ENCODE results near the gene ADAMTS14. TPM values are rescaled to one million over a fixed set of nuclear protein-coding genes. Genes with fewer than 3 reads are reported as not detected.
"Not testable (repeated sequence)": the region's sequence is repeated elsewhere in the genome, so short reads cannot be mapped to it uniquely, and the experiment has no call there.

The ADAMTS14 gene
- total RNA-seq, 1 experiment from 2014 or later = 0.14 TPM

DNA sequence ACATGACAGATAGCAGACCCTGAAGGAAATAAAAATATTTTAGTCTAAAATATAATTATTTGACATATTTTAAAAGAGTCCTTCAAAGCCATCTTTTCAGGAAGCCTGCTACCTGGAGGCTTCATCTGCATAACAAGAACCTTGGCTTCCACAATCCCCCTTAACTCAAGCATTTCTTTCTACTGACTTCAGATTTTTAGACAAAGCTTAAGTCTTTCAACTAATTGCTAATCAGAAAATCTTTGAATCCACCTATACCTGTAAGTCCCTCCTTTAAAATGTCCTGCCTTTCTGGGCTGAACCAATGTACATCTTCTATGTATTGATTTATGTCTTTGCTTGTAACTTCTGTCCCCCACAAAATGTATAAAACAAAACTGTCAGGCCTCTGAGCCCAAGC lies 46.2 kb upstream of the ADAMTS14 start:
- CTCF ChIA-PET = no interaction called here
- H3K27me3 Mint-ChIP-seq (ENCODE audit: unreplicated experiment) = peaks cover 43% of the 10 kb centered on the region
- H3K9me3 Mint-ChIP-seq (ENCODE audit: low read depth, unreplicated experiment) = peaks cover 2% of the 10 kb centered on the region
- BruUV-seq (replicated peaks) = no TSS peak
- H3K4me1 Mint-ChIP-seq (ENCODE audit: low read depth, unreplicated experiment) = no peaks in the 10 kb centered on the region
- TF ChIP-seq, protein P1, sequence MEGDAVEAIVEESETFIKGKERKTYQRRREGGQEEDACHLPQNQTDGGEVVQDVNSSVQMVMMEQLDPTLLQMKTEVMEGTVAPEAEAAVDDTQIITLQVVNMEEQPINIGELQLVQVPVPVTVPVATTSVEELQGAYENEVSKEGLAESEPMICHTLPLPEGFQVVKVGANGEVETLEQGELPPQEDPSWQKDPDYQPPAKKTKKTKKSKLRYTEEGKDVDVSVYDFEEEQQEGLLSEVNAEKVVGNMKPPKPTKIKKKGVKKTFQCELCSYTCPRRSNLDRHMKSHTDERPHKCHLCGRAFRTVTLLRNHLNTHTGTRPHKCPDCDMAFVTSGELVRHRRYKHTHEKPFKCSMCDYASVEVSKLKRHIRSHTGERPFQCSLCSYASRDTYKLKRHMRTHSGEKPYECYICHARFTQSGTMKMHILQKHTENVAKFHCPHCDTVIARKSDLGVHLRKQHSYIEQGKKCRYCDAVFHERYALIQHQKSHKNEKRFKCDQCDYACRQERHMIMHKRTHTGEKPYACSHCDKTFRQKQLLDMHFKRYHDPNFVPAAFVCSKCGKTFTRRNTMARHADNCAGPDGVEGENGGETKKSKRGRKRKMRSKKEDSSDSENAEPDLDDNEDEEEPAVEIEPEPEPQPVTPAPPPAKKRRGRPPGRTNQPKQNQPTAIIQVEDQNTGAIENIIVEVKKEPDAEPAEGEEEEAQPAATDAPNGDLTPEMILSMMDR (IDR thresholded peaks at IDR 0.05; ENCODE audit: unreplicated experiment) = no peak
- no peak overlapping the region for H3K4me3 Mint-ChIP-seq (ENCODE audit: low read depth, unreplicated experiment)
- DNase-seq = no peak
- no peaks in the 10 kb centered on the region for H3K36me3 Mint-ChIP-seq (ENCODE audit: insufficient read depth, unreplicated experiment)
- intact Hi-C loops (cut with micrococcal nuclease; ENCODE audit: unreplicated experiment) = no loop called here
- no peak overlapping the region for H3K27ac Mint-ChIP-seq (ENCODE audit: unreplicated experiment)

DNA sequence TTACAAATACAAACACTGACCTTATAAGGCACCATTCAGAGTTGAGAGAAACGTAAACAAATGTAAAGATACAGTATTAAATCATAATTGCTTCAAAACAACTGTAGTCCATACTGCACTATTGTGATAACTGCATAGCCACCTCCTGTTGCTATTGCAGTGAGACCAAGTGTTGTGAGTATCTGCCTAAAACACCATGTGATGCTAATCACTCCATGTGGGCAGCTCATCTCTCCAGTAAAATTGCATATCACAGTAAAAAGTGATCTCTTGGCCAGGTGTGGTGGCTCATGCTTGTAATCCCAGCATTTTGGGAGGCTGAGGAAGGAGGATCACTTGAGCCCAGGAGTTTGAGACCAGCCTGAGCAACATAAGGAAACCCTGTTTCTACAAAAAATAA lies 43.0 kb upstream of the ADAMTS14 start:
- no TSS peak for BruUV-seq (replicated peaks)
- no peak overlapping the region for H3K27ac Mint-ChIP-seq (ENCODE audit: unreplicated experiment)

DNA sequence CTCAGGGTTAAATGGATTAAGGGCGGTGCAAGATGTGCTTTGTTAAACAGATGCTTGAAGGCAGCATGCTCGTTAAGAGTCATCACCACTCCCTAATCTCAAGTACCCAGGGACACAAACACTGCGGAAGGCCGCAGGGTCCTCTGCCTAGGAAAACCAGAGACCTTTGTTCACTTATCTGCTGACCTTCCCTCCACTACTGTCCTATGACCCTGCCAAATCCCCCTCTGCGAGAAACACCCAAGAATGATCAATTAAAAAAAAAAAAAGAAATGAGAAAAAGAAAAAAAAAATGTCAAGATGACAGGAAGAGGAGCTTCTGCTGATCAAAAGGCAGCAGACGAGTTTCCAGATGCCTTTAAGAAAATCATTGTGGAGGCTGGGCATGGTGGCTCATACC lies 40.6 kb upstream of the ADAMTS14 start:
- not testable (repeated sequence) for DNase-seq; BruUV-seq (replicated peaks)

More for the DNA sequence above, 43.0 kb upstream of the ADAMTS14 start:
- Mint-ChIP-seq H3K27me3 (ENCODE audit: unreplicated experiment) (peaks cover 50% of the 10 kb centered on the region), H3K36me3 (ENCODE audit: insufficient read depth, unreplicated experiment) (peaks cover 5% of the 10 kb centered on the region), H3K4me1 (ENCODE audit: low read depth, unreplicated experiment) (peaks cover 8% of the 10 kb centered on the region), H3K4me3 (ENCODE audit: low read depth, unreplicated experiment) (no peak overlapping the region), H3K9me3 (ENCODE audit: low read depth, unreplicated experiment) (peaks cover 2% of the 10 kb centered on the region)
- TF ChIP-seq, protein P1 (IDR thresholded peaks at IDR 0.05; ENCODE audit: unreplicated experiment) = no peak
- DNase-seq = no peak
- CTCF ChIA-PET = no interaction called here
- intact Hi-C loops (cut with micrococcal nuclease; ENCODE audit: unreplicated experiment) = no loop called here

DNA sequence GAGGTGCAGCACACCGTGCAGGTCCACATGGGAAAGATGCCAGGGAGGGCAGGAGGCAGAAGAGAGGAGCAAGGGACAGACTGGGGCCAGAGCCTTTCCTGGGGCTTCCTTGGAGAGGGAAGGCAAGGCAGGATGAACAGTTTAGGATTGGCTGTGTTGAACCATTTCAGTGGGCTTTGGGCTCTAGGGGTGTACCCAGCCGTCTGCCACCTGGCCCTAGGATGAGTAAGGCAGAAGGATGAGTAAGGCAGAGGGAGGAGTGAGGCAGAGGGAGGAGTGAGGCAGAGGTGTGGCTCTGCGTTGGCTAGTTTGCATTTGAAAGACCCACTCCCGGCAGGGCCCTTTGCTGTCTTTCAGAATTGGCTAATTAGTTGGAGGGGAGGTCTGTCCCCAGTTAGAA lies 38.3 kb upstream of the ADAMTS14 start:
- TF ChIP-seq, protein P1 (IDR thresholded peaks at IDR 0.05; ENCODE audit: unreplicated experiment) = no peak
- Mint-ChIP-seq H3K4me3 (ENCODE audit: low read depth, unreplicated experiment) (no peak overlapping the region), H3K27me3 (ENCODE audit: unreplicated experiment) (peaks cover 18% of the 10 kb centered on the region), H3K4me1 (ENCODE audit: low read depth, unreplicated experiment) (peaks cover 14% of the 10 kb centered on the region), H3K27ac (ENCODE audit: unreplicated experiment) (no peak overlapping the region), H3K36me3 (ENCODE audit: insufficient read depth, unreplicated experiment) (peaks cover 5% of the 10 kb centered on the region), H3K9me3 (ENCODE audit: low read depth, unreplicated experiment) (peaks cover 5% of the 10 kb centered on the region)
- intact Hi-C loops (cut with micrococcal nuclease; ENCODE audit: unreplicated experiment) = no loop called here
- BruUV-seq (replicated peaks) = no TSS peak
- CTCF ChIA-PET = no interaction called here
- no peak for DNase-seq

More for the DNA sequence above, 40.6 kb upstream of the ADAMTS14 start:
- H3K4me3 Mint-ChIP-seq (ENCODE audit: low read depth, unreplicated experiment); H3K36me3 Mint-ChIP-seq (ENCODE audit: insufficient read depth, unreplicated experiment); intact Hi-C loops (cut with micrococcal nuclease; ENCODE audit: unreplicated experiment); H3K27ac Mint-ChIP-seq (ENCODE audit: unreplicated experiment); H3K9me3 Mint-ChIP-seq (ENCODE audit: low read depth, unreplicated experiment): not testable (repeated sequence)
- Mint-ChIP-seq H3K27me3 (ENCODE audit: unreplicated experiment) (peaks cover 33% of the 10 kb centered on the region), H3K4me1 (ENCODE audit: low read depth, unreplicated experiment) (peaks cover 14% of the 10 kb centered on the region)
- CTCF ChIA-PET = interaction anchor here (0.6 kb wide), 1 partner anchor 124 kb away, joined by 3 read pairs; no protein-coding TSS in a partner anchor

DNA sequence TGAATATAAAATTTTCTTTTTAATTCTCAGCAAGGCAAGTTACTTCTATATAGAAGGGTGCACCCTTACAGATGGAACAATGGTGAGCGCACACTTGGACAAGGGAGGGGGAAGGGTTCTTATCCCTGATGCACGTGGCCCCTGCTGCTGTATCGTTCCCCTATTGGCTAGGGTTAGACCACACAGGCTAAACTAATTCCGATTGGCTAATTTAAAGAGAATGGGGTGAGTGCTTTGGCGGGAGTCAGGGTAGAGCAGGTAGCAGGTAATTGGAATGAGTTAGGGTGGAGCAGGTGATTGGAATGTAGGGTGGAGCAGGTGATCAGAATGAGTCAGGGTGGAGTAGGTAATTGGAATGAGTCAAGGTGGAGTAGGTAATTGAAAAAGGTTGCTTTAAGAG lies 37.8 kb upstream of the ADAMTS14 start:
- H3K36me3 Mint-ChIP-seq (ENCODE audit: insufficient read depth, unreplicated experiment); intact Hi-C loops (cut with micrococcal nuclease; ENCODE audit: unreplicated experiment); CTCF ChIA-PET; H3K27ac Mint-ChIP-seq (ENCODE audit: unreplicated experiment); DNase-seq; H3K9me3 Mint-ChIP-seq (ENCODE audit: low read depth, unreplicated experiment); H3K4me3 Mint-ChIP-seq (ENCODE audit: low read depth, unreplicated experiment); BruUV-seq (replicated peaks): not testable (repeated sequence)
- Mint-ChIP-seq H3K27me3 (ENCODE audit: unreplicated experiment) (peaks cover 18% of the 10 kb centered on the region), H3K4me1 (ENCODE audit: low read depth, unreplicated experiment) (peaks cover 14% of the 10 kb centered on the region)

DNA sequence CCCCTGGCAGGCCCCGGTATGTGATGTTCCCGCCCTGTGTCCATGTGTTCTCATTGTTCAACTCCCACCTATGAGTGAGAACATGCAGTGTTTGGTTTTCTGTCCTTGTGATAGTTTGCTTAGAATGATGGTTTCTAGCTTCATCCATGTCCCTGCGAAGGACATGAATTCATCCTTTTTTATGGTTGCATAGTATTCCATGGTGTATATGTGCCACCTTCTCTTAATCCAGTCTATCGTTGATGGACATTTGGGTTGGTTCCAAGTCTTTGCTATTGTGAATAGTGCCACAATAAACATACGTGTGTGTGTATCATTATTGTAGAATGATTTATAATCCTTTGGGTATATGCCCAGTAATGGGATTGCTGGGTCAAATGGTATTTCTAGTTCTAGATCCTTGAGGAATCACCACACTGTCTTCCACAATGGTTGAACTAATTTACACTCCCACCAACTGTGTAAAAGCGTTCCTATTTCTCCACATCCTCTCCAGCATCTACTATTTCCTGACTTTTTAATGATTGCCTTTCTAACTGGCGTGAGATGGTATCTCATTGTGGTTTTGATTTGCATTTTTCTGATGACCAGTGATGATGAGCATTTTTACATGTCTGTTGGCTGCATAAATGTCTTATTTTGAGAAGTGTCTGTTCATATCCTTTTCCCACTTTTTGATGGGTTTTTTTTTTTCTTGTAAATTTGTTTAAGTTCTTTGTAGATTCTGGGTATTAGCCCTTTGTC lies 32.5 kb upstream of the ADAMTS14 start:
- peaks cover 49% of the 10 kb centered on the region for H3K27me3 Mint-ChIP-seq (ENCODE audit: unreplicated experiment)
- intact Hi-C loops (cut with micrococcal nuclease; ENCODE audit: unreplicated experiment); DNase-seq; H3K4me1 Mint-ChIP-seq (ENCODE audit: low read depth, unreplicated experiment); BruUV-seq (replicated peaks); H3K9me3 Mint-ChIP-seq (ENCODE audit: low read depth, unreplicated experiment); H3K27ac Mint-ChIP-seq (ENCODE audit: unreplicated experiment); H3K4me3 Mint-ChIP-seq (ENCODE audit: low read depth, unreplicated experiment); H3K36me3 Mint-ChIP-seq (ENCODE audit: insufficient read depth, unreplicated experiment): not testable (repeated sequence)
- CTCF ChIA-PET = interaction anchor here (0.8 kb wide), 1 partner anchor 170 kb away, joined by 3 read pairs; no protein-coding TSS in a partner anchor

DNA sequence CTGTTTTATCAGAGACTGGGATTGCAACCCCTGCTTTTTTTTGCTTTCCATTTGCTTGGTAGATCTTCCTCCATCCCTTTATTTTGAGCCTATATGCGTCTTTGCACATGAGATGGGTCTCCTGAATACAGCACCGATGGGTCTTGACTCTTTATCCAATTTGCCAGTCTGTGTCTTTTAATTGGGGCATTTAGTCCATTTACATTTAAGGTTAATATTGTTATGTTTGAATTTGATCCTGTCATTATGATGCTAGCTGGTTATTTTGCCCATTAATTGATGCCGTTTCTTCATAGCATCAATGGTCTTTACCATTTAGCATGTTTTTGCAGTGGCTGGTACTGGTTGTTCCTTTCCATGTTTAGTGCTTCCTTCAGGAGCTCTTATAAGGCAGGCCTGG lies 29.0 kb upstream of the ADAMTS14 start:
- peaks cover 79% of the 10 kb centered on the region for H3K27me3 Mint-ChIP-seq (ENCODE audit: unreplicated experiment)
- CTCF ChIA-PET; H3K4me1 Mint-ChIP-seq (ENCODE audit: low read depth, unreplicated experiment): not testable (repeated sequence)

DNA sequence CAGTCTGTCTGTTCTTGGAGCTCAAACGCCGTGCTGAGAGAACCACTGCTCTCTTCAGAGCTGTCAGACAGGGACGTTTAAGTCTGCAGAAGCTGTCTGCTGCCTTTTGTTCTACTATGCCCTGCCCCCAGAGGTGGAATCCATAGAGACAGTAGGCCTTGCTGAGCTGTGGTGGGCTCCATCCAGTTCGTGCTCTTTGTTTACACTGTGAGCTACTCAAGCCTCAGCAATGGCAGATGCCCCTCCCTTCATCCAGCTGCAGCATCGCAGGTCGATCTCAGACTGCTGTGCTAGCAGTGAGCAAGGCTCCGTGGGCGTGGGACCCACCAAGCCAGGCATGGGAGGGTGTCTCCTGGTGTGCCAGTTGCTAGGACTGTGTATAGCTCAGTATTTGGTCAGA lies 27.3 kb upstream of the ADAMTS14 start:
- DNase-seq; H3K4me3 Mint-ChIP-seq (ENCODE audit: low read depth, unreplicated experiment); H3K9me3 Mint-ChIP-seq (ENCODE audit: low read depth, unreplicated experiment); H3K27ac Mint-ChIP-seq (ENCODE audit: unreplicated experiment); H3K4me1 Mint-ChIP-seq (ENCODE audit: low read depth, unreplicated experiment); BruUV-seq (replicated peaks); H3K36me3 Mint-ChIP-seq (ENCODE audit: insufficient read depth, unreplicated experiment); intact Hi-C loops (cut with micrococcal nuclease; ENCODE audit: unreplicated experiment): not testable (repeated sequence)
- CTCF ChIA-PET = interaction anchor here (0.7 kb wide), 1 partner anchor 375 kb away, joined by 3 read pairs; no protein-coding TSS in a partner anchor
- peaks cover 83% of the 10 kb centered on the region for H3K27me3 Mint-ChIP-seq (ENCODE audit: unreplicated experiment)

More for the DNA sequence above, 29.0 kb upstream of the ADAMTS14 start:
- H3K27ac Mint-ChIP-seq (ENCODE audit: unreplicated experiment); BruUV-seq (replicated peaks); intact Hi-C loops (cut with micrococcal nuclease; ENCODE audit: unreplicated experiment); DNase-seq; H3K36me3 Mint-ChIP-seq (ENCODE audit: insufficient read depth, unreplicated experiment); H3K9me3 Mint-ChIP-seq (ENCODE audit: low read depth, unreplicated experiment); H3K4me3 Mint-ChIP-seq (ENCODE audit: low read depth, unreplicated experiment): not testable (repeated sequence)
